GM21526 (cell line): ENCODE measurements around the gene PITPNC1.
"Not testable (repeated sequence)": the region's sequence is repeated elsewhere in the genome, so short reads cannot be mapped to it uniquely, and the experiment has no call there.

Source experiments
- ATAC-seq: cut with Tn5 transposase; IDR thresholded peaks from one replicate; pipeline ENCODE4 v1.9.1; 2021; ENCODE audit warnings: moderate library complexity; ENCODE audit not compliant: unreplicated experiment, low FRiP score

PITPNC1 gene

GRCh38 chr17:67636834-67637520 is 259.9 kb downstream of the PITPNC1 start:
- no peak for ATAC-seq

GRCh38 chr17:67637901-67638641 is 261.0 kb downstream of the PITPNC1 start:
- ATAC-seq: no peak

DNA sequence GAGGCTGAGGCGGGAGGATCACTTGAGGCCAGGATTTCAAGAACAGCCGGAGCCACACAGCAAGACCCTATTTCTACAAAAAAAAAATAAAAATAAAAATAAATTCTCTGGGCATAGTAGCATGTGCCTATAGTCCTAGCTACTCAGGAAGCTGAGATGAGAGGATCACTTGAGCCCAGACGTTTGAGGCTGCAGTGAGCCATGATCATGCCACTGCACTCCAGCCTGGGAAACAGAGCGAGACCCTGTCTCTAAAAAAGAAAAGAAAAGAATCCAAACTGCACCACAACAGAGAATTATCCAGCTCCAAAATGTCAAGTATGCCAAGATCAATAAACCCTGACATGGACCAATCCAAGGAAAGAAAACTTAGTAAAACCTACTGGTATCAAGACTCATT is 261.8 kb downstream of the PITPNC1 start:
- ATAC-seq: no peak

GRCh38 chr17:67639555-67639954 is 262.5 kb downstream of the PITPNC1 start:
- ATAC-seq: no peak

GRCh38 chr17:67639979-67640378 is 262.9 kb downstream of the PITPNC1 start:
- no peak for ATAC-seq

- ATAC-seq: no peak
Measured at GRCh38 chr17:67642488-67642887, 265.4 kb downstream of the PITPNC1 start.

DNA sequence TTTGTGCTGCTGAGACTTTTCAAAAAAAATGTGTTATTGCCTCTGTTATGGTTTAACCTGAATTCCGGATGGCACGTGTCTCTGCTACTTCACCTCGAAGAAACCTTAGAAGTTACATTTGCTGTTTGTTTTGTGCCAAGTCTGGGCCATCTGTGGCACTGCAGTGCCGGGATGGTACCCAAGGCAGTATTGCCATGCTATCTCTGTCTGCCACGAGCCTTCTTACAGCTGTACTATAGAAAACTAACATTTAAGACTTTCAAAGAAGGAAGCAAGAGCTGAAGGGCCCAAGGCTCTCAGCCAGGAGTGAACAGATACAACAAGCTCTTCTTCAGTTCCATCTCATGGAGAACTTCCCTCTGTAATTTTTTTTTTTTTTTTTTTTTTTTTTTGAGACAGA is 267.0 kb downstream of the PITPNC1 start:
- no peak for ATAC-seq

DNA sequence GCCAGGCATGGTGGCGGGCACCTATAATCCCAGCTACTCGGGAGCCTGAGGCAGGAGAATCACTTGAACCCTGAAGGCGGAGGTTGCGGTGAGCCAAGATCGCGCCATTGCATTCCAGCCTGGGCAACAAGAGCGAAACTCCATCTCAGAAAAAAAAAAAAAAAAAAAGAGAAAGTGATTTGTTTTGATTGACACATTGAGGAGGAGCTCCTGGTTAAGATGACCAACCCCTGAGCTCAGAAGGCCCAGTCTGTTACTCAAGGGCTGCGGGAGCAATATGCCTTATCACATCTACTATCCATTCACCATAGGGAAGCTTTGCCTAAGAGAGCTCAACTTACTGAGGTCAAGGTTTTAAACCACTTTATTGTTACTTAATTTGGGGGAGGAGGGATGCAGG is 268.1 kb downstream of the PITPNC1 start:
- not testable (repeated sequence) for ATAC-seq

DNA sequence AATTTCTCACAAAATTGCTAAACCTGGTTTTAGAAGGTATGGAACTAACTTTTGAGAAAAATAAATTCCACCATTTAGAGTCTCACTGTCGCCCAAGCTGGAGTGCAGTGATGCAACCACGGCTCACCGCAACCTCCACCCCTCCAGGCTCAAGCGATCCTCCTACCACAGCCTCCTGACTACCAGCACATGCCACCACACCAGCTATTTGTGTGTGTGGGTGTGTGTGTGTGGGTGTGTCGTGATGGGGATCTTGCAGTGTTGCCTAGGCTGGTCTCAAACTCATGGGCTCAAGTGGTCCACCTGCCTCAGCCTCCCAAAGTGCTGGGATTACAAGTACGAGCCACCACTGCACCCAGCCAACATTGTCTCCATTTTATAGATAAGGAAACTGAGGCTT is 269.4 kb downstream of the PITPNC1 start:
- no peak for ATAC-seq

DNA sequence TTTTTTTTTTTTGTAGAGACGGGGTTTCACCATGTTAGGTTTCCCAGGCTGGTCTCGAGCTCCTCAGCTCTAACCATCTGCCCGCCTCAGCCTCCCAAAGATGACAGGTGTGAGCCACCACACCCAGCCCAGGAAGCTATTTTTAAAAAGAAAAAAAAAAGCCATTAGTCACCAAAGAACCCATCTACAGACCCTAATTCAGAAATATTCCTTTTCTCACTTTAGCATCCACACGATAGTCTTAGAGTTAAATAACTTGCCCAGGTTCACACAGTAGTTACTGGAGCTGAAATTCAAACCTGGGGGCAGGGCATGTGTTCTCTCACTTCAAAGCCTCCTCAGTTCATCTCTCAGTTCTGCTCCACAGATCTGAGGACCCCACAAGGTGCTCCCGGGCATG is 270.4 kb downstream of the PITPNC1 start:
- ATAC-seq: no peak

GRCh38 chr17:67648032-67648905 is 271.2 kb downstream of the PITPNC1 start:
- no peak for ATAC-seq

DNA sequence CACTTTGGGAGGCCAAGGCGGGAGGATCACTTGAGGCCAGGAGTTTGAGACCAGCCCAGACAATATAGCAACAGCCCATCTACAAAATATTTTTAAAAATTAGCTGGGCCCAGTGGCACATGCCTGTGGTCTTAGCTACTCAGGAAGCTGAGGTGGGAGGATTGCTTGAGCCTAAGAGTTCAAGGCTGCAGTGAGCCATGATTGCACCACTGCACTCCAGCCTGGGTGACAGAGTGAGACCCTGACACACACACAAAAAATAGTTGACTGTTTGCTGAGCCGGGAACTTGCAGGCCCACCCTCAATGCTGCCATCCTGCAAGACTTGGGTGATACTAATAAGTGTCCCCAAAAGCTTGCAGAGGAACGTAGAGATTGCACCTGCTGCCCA is 271.8 kb downstream of the PITPNC1 start:
- ATAC-seq: not testable (repeated sequence)

GRCh38 chr17:67649891-67650290 is 272.8 kb downstream of the PITPNC1 start:
- no peak for ATAC-seq

GRCh38 chr17:67651218-67651579 is 274.1 kb downstream of the PITPNC1 start:
- ATAC-seq: not testable (repeated sequence)

DNA sequence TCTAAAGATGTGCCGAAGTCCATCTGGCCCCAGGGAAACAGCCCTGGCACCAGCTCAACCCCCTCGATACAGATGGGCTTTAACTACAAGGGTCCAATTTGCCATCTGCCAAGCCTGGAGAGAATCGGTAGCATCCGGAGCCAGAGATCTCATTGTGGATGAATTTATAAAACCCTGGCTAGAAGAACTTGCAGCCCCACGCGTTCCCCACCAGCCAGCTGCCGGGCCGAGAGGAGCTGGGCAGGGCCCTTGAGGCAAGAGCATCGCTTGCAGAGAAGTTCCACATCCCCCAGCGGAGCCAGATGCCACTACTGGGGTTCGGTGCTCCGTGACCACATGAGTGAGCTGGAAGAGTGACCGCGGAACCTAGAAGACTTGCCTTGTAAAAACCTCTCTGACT is 275.4 kb downstream of the PITPNC1 start:
- ATAC-seq: no peak

- ATAC-seq: no peak
Measured at GRCh38 chr17:67655478-67656148, 278.5 kb downstream of the PITPNC1 start.

- no peak for ATAC-seq
Measured at GRCh38 chr17:67656494-67657203, 279.6 kb downstream of the PITPNC1 start.

DNA sequence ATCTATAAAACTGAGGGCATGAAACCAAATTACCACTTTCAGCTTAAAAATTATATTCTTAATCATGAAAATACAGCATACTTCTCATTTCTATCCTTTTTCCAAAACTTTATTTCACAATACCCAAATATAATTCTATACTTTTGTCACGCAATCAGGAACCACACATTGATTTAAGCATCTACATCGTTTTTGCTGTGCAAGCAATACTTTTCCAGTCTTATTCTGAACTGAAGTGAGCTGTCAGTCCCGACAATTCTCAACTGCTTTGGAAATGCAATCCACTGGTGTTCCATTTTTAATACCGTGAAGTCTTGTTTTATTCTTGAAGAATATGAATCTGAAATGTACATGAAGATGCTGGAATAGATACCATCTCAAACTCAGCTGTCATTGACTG is 280.5 kb downstream of the PITPNC1 start:
- ATAC-seq: no peak

- no peak for ATAC-seq
Measured at GRCh38 chr17:67658265-67658664, 281.2 kb downstream of the PITPNC1 start.

DNA sequence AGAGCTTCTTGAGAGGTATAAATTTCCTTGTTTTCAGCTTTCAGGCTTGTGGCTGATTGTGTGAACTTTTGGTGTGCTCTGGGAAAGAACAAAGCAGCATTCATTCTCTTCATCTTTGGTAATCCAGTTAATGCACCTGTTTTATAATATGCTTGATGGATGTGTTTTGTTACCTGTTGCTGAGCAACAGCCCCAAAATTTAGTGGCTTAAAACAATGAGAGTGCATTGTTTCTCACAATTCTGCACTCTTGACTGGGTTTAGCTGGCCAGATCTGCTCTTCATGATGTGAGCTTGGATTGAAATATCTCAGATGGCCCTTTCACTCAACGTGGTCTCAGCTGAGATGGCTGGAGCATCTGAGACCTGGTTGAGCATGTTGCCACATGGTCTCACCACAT is 281.9 kb downstream of the PITPNC1 start:
- ATAC-seq: no peak
